ENCODE measurements around the gene SCGB3A1. TPM values are rescaled to one million over a fixed set of nuclear protein-coding genes. Genes with fewer than 3 reads are reported as not detected.

The SCGB3A1 gene
- total and polyA plus RNA-seq, 9 of the 15 experiments (the other 6 are each of a cell fraction or from before 2014, with no cell fraction given) = 0.33 TPM; not detected in 8

GRCh38 chr5:180545248-180545647 lies 46.1 kb downstream of the SCGB3A1 start (continued):
- TF ChIP-seq NRF1 (conservative IDR thresholded peaks at IDR 0.05 in 1 of 2, IDR thresholded peaks at IDR 0.05 in 1 of 2) = no peak

- in situ Hi-C loops (cut with MboI) (no loop called here), intact Hi-C loops (cut with micrococcal nuclease) (no loop called here)
- no peaks in the 10 kb centered on the region; a peak in 1 of 5 replicates for H3K4me1 ChIP-seq (replicated peaks in 1 of 2; ENCODE audit: control insufficient read depth in 2 of 2, insufficient read depth in 2 of 2, low read length in 2 of 2)
- H3K9me3 ChIP-seq (replicated peaks; ENCODE audit: control insufficient read depth, insufficient read depth, low read depth, low read length) = 0 out of 2 replicates have a peak, but pooled peaks cover 4% of the 10 kb centered on the region
- H3K4me3 ChIP-seq = no peak overlapping the region
- ChIA-PET POLR2A (interaction anchor here (0.6 kb wide), 1 partner anchor 17 kb away, joined by 3 read pairs; no protein-coding TSS in a partner anchor), CTCF (ENCODE audit: low intra/inter-chr PET ratio) (no interaction called here)
- no TSS peak for BruUV-seq (replicated peaks)
- H3K27me3 ChIP-seq (ENCODE audit: control insufficient read depth in 2 of 2, insufficient read depth in 2 of 2, low read length in 2 of 2) = no peaks in the 10 kb centered on the region
- TF ChIP-seq ZNF311 (CRISPR knock-in tag; IDR thresholded peaks at IDR 0.05) (no peak), KDM1A (IDR thresholded peaks at IDR 0.05) (no peak), ID3 (CRISPR knock-in tag; IDR thresholded peaks at IDR 0.05) (no peak), ID3 (tag; IDR thresholded peaks at IDR 0.05) (no peak), ZSCAN29 (IDR thresholded peaks at IDR 0.05) (no peak)
- no peak overlapping the region for H3K9ac ChIP-seq (ENCODE audit: insufficient read depth in 1 of 2, low read depth in 2 of 2, low read length in 2 of 2)
- H3K79me2 ChIP-seq (ENCODE audit: control insufficient read depth, insufficient read depth, low read length) = peaks cover 66% of the 10 kb centered on the region
- H3K36me3 ChIP-seq (ENCODE audit: control insufficient read depth, insufficient read depth, low read length) = peaks cover 44% of the 10 kb centered on the region
- H3K27ac ChIP-seq (ENCODE audit: extremely low read depth, low read depth, low read length) = no peak overlapping the region
- no peak for DNase-seq (ENCODE audit: extremely low read depth in 1 of 4, low spot score in 3 of 4)
- 82% methylated on average over 5 of the region's 9 CpGs for WGBS (ENCODE audit: insufficient coverage, low coverage, missing lambda C conversion rate)
- H3K9me1 ChIP-seq (ENCODE audit: control insufficient read depth, insufficient read depth, low read length) = no peaks in the 10 kb centered on the region
- no peaks in the 10 kb centered on the region for H4K20me1 ChIP-seq (replicated peaks; ENCODE audit: control insufficient read depth, insufficient read depth, low read length)
- no peak for FAIRE-seq
- no peak for ATAC-seq
- H3K4me2 ChIP-seq (ENCODE audit: insufficient read depth, low read length) = no peak overlapping the region
- no peak overlapping the region for H2AFZ ChIP-seq (ENCODE audit: low read depth, low read length)
These were observed 49.6 kb downstream of the SCGB3A1 start for GRCh38 chr5:180541710-180542109.

Other genes starting within 250 kb of the SCGB3A1 start
- gene GFPT2, start 238.2 kb downstream of the SCGB3A1 start, total RNA-seq (2014; rRNA removed) = not detected in 2 replicates
- gene GFPT2, start 238.2 kb downstream of the SCGB3A1 start, total RNA-seq (2014; rRNA removed; fragmentation: Illumina TruSeq; extraction: Trizol) = 0.13 TPM in 1 of 2 replicates, not detected in the other
- gene GFPT2, start 238.2 kb downstream of the SCGB3A1 start, total RNA-seq (2015; rRNA removed; fragmentation: Illumina TruSeq; extraction: Trizol) = not detected in 2 replicates
- 0.07 and 0.09 TPM in 2 replicates for gene GFPT2, start 238.2 kb downstream of the SCGB3A1 start, total RNA-seq (2021)
- gene GFPT2, start 238.2 kb downstream of the SCGB3A1 start, polyA plus RNA-seq (2011; rRNA removed) = 0.14 TPM in 1 of 2 replicates, not detected in the other
- not detected in 2 replicates for gene GFPT2, start 238.2 kb downstream of the SCGB3A1 start, polyA plus RNA-seq (2014; fragmentation: Illumina TruSeq; extraction: Trizol)
- gene GFPT2, start 238.2 kb downstream of the SCGB3A1 start, polyA plus RNA-seq (2014; fragmentation: Nextera tagmentation; extraction: Ambion mirVana) = under 1 TPM in 1 of 2 experiments, not detected in 1; 0.08 TPM
- not detected in 2 replicates for gene GFPT2, start 238.2 kb downstream of the SCGB3A1 start, polyA plus RNA-seq (2014; rRNA removed)
- 10.1 and 10.9 TPM in 2 replicates for gene CNOT6, start 97.1 kb downstream of the SCGB3A1 start, total RNA-seq (2014; rRNA removed)
- 14.0 and 16.2 TPM in 2 replicates for gene CNOT6, start 97.1 kb downstream of the SCGB3A1 start, total RNA-seq (2014; rRNA removed; fragmentation: Illumina TruSeq; extraction: Trizol)
- 11.7 and 12.6 TPM in 2 replicates for gene CNOT6, start 97.1 kb downstream of the SCGB3A1 start, total RNA-seq (2015; rRNA removed; fragmentation: Illumina TruSeq; extraction: Trizol)
- 24.4 and 32.4 TPM in 2 replicates for gene CNOT6, start 97.1 kb downstream of the SCGB3A1 start, total RNA-seq (2021)
- 26.0 and 30.3 TPM in 2 replicates for gene CNOT6, start 97.1 kb downstream of the SCGB3A1 start, polyA plus RNA-seq (2011; rRNA removed)
- gene CNOT6, start 97.1 kb downstream of the SCGB3A1 start, polyA plus RNA-seq (2014; fragmentation: Illumina TruSeq; extraction: Trizol) = 21.2 and 22.6 TPM in 2 replicates
- 1 to 10 TPM; 4.9 to 7.9 TPM for gene CNOT6, start 97.1 kb downstream of the SCGB3A1 start, polyA plus RNA-seq (2014; fragmentation: Nextera tagmentation; extraction: Ambion mirVana)
- gene CNOT6, start 97.1 kb downstream of the SCGB3A1 start, polyA plus RNA-seq (2014; rRNA removed) = 16.1 and 18.5 TPM in 2 replicates
- gene FLT4, start 58.1 kb upstream of the SCGB3A1 start, total RNA-seq (2014; rRNA removed) = 0.14 and 0.24 TPM in 2 replicates
- gene FLT4, start 58.1 kb upstream of the SCGB3A1 start, total RNA-seq (2014; rRNA removed; fragmentation: Illumina TruSeq; extraction: Trizol) = not detected in 2 replicates
- gene FLT4, start 58.1 kb upstream of the SCGB3A1 start, total RNA-seq (2015; rRNA removed; fragmentation: Illumina TruSeq; extraction: Trizol) = 0.07 TPM in 1 of 2 replicates, not detected in the other
- 0.24 and 0.47 TPM in 2 replicates for gene FLT4, start 58.1 kb upstream of the SCGB3A1 start, total RNA-seq (2021)
- gene FLT4, start 58.1 kb upstream of the SCGB3A1 start, polyA plus RNA-seq (2011; rRNA removed) = 0.26 and 0.42 TPM in 2 replicates
- 0.18 and 0.21 TPM in 2 replicates for gene FLT4, start 58.1 kb upstream of the SCGB3A1 start, polyA plus RNA-seq (2014; fragmentation: Illumina TruSeq; extraction: Trizol)
- under 1 TPM in 1 of 2 experiments, not detected in 1; 0.01 TPM for gene FLT4, start 58.1 kb upstream of the SCGB3A1 start, polyA plus RNA-seq (2014; fragmentation: Nextera tagmentation; extraction: Ambion mirVana)
- gene FLT4, start 58.1 kb upstream of the SCGB3A1 start, polyA plus RNA-seq (2014; rRNA removed) = 0.05 and 0.12 TPM in 2 replicates
- gene OR2Y1, start 148.6 kb upstream of the SCGB3A1 start, total RNA-seq (2014; rRNA removed) = not detected in 2 replicates
- gene OR2Y1, start 148.6 kb upstream of the SCGB3A1 start, total RNA-seq (2014; rRNA removed; fragmentation: Illumina TruSeq; extraction: Trizol) = not detected in 2 replicates
- gene OR2Y1, start 148.6 kb upstream of the SCGB3A1 start, total RNA-seq (2015; rRNA removed; fragmentation: Illumina TruSeq; extraction: Trizol) = not detected in 2 replicates
- gene OR2Y1, start 148.6 kb upstream of the SCGB3A1 start, total RNA-seq (2021) = not detected in 2 replicates
- gene OR2Y1, start 148.6 kb upstream of the SCGB3A1 start, polyA plus RNA-seq (2011; rRNA removed) = not detected in 2 replicates
- gene OR2Y1, start 148.6 kb upstream of the SCGB3A1 start, polyA plus RNA-seq (2014; fragmentation: Illumina TruSeq; extraction: Trizol) = not detected in 2 replicates
- not detected for gene OR2Y1, start 148.6 kb upstream of the SCGB3A1 start, polyA plus RNA-seq (2014; fragmentation: Nextera tagmentation; extraction: Ambion mirVana)
- gene OR2Y1, start 148.6 kb upstream of the SCGB3A1 start, polyA plus RNA-seq (2014; rRNA removed) = not detected in 2 replicates
- 56.1 and 59.2 TPM in 2 replicates for gene MGAT1, start 211.3 kb upstream of the SCGB3A1 start, total RNA-seq (2014; rRNA removed)
- gene MGAT1, start 211.3 kb upstream of the SCGB3A1 start, total RNA-seq (2014; rRNA removed; fragmentation: Illumina TruSeq; extraction: Trizol) = 34.4 and 37.9 TPM in 2 replicates
- gene MGAT1, start 211.3 kb upstream of the SCGB3A1 start, total RNA-seq (2015; rRNA removed; fragmentation: Illumina TruSeq; extraction: Trizol) = 49.0 and 50.9 TPM in 2 replicates
- gene MGAT1, start 211.3 kb upstream of the SCGB3A1 start, total RNA-seq (2021) = 71.7 and 82.7 TPM in 2 replicates
- 42.9 and 52.4 TPM in 2 replicates for gene MGAT1, start 211.3 kb upstream of the SCGB3A1 start, polyA plus RNA-seq (2011; rRNA removed)
- gene MGAT1, start 211.3 kb upstream of the SCGB3A1 start, polyA plus RNA-seq (2014; fragmentation: Illumina TruSeq; extraction: Trizol) = 44.5 and 50.6 TPM in 2 replicates
- 1 to 10 TPM; 3.9 to 5.1 TPM for gene MGAT1, start 211.3 kb upstream of the SCGB3A1 start, polyA plus RNA-seq (2014; fragmentation: Nextera tagmentation; extraction: Ambion mirVana)
- gene MGAT1, start 211.3 kb upstream of the SCGB3A1 start, polyA plus RNA-seq (2014; rRNA removed) = 64.2 and 72.6 TPM in 2 replicates